Measurements from ENCODE around the gene CCNY. TPM values are rescaled to one million over a fixed set of nuclear protein-coding genes. Genes with fewer than 3 reads are reported as not detected.
"Not testable (repeated sequence)": the region's sequence is repeated elsewhere in the genome, so short reads cannot be mapped to it uniquely, and the experiment has no call there.

The CCNY gene
- polyA plus RNA-seq (2013, experiment 1 of 2; ENCODE audit: insufficient read length): 80.8 TPM
- polyA plus RNA-seq (2013, experiment 2 of 2; ENCODE audit: insufficient read length): 74.9 TPM

DNA sequence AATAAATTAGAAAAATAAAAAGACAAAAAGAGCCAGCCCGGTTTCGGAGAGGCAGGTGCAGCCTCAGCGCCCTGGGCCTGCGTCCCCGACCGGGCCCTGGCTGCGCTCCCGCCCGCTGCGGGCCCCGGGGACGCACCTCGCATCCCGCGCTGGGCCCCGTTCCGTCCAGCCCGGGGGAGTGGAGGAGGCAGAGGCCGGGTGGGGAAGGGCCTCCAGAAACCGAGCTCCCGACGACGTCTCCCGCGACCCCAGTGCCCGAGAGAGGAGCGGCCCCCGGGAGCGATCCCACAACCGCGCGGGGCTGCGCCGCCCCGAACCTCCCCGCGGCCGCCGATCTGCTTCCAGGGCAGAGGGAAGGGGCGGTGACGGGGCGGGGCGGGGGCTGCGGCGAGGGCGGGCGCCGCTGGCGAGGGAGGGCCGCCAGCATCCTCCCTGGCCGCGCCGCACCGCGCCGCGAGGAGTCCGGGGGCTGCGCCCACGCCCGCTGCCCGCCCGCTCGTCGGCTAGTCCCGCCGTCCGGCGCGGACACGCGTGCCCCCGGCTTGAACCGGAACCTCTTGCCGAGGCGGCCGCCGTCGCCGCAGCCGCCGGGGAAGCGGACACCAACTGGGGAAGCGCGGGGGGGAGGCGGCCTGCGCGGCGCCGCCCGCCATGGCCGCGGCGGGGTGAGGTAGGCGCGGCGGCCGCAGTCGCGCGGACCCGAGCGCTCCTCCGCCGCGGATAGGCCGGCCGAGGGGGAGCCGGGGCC, at the start of gene CCNY:
Gene CCNY (plus strand): TSS at position 426 of the 748 bp plus-strand sequence. CDS start 545 bp downstream, outside the sequence.
- DNase-seq: peak; percentile 74

DNA sequence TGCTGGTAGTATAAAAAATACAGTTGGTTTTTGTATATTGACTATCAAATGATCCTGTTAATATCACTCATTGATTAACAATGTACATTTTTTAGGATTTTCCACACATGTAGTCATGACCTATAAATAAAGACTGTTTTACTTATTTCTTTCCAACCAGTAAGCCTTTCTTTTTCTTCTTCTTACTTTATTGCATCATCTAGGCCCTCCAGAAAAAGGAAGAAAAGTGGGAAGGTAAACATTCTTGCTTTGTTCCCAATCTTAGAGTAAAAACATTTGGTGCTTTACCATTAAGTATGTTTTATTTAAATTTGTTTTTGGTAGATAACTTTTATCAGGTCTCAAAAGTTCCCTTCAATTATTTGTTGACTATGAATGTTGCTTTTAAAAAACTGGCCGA, 47.1 kb upstream of the CCNY start:
- no peak for DNase-seq

DNA sequence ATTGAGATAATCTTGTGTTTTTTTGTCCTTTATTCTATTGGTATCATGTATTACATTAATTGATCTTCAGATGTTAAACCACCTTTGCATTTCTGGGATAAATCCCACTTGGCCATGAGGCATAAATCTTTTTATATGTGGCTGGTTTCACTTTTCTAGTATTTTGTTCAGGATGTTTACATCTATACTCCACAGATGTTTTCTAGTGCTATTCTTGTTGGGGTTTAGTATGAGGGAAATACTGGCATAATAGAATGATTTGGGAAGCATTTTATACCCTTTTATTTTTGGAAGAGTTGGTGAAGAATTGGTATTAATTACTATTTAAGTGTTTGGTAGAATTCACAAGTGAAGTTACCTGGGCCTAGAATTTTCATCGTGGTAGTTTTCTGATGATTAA, 41.8 kb upstream of the CCNY start:
- DNase-seq: no peak

DNA sequence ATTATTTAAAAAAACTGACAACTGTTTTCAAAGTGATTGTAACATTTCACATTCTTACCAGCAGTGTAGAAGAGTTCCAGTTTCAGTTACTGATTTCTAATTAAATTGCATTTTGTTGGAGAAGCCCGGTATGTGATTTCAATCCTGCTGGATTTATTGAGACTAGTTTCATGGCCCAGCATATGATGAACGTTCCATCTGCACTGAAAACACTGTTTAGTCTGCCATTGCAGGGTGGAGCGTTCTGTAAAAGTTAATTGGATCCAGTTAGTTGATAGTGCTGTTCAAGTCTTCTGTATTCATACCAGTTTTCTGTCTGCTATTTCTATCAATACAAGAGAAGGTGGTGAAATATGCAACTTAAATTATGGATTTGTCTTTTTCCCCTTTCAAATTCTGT, 37.3 kb upstream of the CCNY start:
- no peak for DNase-seq

DNA sequence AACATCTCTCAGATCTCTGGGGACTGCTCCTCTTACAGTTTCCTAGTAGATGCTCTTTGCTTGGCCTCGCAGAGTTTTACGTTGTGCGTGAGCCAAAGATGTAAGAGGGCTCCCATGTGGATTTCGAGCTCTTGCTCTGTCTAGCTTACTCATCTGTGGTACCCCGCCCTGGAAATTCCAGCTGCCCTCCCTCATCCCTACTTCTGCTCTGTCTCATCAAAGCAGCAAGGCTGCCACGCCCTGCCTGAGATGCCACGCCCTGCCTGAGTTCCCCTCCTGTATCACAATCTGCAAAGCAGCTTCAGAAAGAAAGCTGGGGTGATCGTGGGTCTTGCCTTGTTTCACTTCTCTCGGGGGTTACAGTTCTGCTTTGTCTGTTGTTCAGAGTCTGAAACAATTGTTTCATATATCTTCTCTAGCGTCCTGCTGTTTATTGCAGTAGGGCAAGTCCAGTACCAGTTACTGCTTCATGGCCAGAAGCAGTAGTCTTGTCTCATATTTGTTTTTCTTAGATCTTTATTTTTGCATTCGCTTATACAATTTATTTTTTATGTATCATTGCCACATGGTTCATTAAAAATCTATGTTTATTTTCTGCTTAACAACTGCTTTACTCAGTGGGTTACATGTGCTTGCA, 36.1 kb upstream of the CCNY start:
- peak; percentile 85 for DNase-seq

DNA sequence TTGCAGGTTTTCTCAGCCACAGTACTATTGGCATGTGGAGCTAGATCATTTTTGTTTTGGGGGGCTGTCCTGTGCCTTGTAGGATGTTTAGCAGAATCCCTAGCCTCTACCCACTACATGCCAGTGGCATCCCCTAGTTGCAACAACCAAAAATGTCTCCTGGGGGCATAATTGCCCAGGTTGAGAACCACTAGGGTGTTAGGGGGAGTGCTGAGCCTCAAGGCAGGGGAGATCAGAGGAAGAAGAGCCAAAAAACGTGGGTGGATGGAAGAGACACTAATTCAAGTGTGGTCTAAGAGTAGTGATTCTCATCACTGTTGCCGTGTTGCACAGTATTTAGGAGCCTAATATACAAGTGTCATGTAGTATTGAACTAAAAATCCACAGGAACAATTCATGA, 31.7 kb upstream of the CCNY start:
- DNase-seq: no peak

DNA sequence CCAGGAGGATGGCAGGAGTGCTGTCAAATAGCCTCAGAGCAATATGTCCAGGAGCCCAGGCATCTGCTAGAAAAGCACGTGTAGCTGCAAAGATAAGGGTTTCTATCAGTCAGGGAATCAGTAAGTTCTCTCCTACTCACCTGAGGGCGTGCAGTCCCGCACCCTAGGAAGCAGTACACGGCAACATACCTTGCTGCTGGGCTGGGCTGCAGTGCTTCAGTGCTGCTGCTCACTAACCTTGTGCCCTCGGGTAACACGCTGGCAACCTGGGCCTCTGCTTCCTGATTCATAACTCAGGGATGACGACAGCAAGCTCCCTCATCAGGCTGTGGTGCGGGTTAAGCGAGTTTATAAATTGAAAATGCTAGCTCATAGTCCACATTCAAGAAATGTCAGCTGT, 29.5 kb upstream of the CCNY start:
- no peak for DNase-seq

DNA sequence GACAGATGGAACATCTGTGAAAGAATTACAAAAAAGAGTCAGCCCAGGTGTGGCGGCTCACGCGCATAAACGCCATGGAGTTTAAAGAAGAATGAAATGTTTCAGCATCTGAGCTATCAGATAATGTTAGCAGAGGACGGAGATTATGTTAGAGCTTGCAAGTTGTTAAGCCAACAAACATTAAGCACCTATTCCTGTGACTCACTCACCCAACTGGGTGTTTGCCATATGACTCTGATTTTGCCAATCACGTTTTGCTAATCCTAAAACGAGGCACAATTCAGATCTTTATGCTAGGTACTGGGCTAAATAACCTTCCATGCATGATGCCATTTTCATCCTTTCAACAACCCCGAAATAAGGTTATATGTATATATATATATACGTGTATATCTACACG, 29.0 kb upstream of the CCNY start:
- DNase-seq: no peak

DNA sequence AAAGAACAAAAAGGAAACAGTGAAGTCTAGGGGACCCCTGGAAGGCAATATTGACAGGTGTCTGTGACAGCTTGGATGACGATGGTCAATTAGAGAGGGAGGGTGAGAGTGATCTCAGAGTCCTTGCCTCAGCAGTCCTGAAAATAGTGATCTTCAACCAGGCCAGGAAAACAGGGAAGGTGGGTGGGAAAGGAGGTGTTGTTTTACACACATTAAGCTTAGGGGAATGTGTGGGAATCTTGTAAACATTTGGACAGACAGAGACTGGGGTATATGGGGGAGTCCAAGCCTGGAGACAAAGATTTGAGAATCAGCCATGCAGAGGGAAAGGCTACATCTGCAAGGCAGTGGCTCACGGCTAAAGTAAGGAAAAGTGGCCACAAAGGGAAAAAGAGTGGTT, 27.5 kb upstream of the CCNY start:
- no peak for DNase-seq

DNA sequence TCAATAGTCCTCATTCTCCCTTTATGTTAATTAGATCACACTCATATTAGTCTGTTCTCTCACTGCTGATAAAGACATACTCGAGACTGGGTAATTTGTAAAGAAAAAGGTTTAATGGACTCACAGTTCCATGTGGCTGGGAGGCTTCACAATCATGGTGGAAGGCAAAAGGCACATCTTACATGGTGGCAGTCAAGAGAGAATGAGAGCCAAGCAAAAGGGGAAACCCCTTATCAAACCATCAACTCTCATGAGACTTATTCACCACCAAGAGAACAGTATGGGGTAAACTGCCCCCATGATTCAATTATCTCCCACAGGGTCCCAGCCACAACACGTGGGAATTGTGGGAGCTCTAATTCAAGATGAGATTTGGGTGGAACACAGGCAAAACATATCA, 22.2 kb upstream of the CCNY start:
- DNase-seq: not testable (repeated sequence)

DNA sequence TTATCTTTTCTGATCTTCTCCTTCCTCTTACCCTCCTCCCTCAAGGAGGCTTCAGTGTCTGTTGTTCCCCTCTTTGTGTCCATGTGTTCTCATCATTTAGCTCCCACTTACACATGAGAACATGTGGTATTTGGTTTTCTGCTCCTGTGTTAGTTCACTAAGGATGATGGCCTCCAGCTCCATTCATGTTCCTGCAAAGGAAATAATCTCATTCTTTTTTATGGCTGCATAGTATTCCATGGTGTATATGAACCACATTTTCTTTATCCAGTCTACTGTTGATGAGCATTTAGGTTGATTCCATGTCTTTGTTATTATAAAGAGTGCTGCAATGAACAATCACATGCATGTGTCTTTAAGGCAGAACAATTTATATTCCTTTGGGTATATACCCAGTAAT, 21.1 kb upstream of the CCNY start:
- not testable (repeated sequence) for DNase-seq

DNA sequence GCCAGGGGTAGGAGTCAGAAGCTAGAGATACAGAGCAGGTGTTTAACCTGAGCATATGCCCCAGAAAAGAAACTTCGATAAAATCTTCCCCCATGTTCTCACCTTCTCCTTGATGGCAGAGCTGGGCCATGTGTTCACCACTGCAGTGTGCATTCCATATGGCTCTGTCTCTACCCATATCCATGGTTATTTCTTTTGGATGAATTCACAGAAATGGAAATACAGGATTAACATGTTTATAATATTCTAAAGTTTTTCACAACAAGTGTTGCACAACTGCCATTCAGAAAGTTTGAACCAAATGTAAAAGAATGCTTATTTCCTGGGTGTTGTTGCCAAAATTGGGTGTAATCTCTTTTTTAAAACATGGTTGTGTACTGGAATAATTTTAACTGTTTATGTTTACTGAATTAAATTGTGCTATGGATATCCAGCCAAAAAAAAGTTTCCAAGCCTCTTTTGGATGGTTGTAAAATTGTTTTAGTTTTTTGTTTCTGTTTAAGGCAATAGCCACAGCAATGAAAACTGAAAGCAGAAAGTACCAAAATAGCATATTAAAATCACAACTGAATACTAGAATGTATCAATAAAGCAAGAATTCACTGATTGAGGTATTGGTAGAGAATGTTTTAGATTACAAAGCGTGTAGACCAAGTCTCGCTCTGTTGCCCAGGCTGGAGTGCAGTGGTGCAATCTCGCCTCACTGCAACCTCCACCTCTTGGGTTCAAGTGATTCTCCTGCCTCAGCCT, 19.9 kb upstream of the CCNY start:
- DNase-seq: no peak

DNA sequence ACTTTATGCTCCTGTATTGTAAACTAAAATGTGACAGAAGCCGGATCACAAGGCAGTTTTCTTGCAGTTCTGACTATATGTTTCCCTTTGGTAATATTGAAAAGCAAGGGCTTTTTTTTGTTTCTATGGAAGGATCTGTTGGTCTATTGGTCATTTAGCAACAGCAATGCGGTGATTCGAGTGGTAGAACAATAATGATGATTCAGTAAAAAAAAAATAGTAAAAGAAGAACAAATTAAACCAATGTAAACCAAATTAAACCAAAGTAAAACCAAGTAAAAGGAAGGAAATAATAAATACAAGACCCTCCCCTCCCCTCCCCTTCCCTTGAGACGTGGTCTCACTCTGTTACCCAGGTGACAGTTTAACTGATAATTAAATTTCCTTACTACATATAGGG, 17.8 kb upstream of the CCNY start:
- no peak for DNase-seq

DNA sequence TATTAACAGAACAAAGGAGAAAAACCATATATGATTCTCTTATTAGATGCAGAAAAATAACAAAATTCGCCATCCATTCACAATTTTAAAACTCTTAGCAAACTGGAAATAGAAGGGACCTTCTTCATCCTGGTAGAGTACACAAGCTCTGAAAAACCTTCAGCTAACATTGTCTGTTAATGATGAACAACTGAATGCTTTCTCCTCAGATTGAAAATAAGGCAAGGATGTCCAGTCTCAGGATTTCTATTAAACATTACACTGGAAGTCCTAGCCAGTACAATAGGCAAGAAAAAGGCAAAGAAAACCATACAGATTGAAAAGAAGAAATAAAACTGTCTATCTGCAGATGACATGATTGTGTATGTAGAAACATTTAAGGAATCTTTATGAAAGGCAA, 16.0 kb upstream of the CCNY start:
- DNase-seq: no peak

DNA sequence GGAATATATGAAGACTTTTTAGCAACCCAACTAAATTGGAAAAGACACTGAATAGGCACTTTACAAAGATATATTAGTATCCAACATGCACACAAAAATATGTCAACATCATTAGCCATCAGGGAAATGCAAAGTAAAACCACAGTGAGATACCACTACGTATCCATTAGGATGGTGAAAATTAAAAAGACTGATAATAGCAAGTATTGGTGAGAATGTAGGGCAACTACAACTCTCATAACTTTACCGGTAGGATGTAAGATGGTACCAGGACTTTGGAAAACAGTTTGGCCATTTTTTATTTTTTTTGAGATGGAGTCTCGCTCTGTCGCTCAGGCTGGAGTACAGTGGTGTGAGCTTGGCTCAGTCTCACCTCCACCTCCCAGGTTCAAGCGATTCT, 13.7 kb upstream of the CCNY start:
- DNase-seq: no peak

DNA sequence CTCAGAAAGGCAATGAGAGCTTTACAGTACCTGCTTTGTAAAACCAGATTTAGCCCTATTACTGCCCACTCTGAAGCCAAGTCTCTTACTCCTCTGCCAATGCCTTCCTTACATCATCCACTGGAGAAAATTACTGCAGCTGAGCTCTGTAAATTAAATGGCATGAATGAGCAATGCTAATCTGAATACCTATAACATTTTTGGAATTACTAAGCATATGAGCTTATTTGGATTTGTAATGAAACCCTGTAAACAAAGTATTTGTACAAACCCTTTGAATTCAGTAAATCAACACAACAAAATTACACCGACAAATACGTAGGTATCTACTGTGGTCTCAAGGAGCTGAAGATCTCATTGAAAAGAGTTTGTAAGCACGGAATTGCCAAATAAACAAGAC, 12.1 kb upstream of the CCNY start:
- DNase-seq: peak; percentile 54

DNA sequence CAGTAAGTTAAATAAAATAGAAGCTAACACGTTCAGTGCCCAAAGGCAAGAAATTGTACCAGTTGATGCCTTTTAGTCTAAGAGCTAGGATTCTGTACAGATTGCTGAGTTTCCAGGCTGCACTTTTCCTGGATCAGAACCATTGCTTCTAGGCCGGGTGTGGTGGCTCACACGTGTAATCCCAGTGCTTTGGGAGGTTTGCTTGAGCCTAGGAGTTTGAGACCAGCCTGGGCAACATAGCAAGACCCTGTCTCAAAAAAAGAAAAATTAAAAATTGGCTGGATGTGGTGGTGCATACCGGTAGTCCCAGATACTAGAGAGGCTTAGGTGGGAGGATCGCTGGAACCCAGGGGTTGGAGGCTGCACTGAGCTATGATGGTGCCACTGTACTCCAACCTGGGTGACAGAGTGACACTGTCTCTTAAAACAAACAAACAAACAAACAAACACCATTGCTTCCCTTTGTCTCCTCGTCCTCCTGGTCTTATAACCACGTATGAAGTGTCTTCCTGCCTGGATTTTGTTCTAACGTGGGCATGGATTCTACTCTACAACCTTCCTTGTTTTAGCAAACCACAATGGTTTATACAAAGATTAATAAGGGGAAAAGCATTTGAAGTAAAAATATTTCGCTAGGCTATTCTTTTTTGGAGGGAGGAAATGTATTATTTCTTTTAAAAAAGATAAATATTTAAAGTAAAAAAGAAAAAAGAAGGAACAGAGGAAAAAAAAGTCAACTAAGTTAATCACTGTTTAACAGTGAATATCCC, 9.7 kb upstream of the CCNY start:
- peak; percentile 58 for DNase-seq

DNA sequence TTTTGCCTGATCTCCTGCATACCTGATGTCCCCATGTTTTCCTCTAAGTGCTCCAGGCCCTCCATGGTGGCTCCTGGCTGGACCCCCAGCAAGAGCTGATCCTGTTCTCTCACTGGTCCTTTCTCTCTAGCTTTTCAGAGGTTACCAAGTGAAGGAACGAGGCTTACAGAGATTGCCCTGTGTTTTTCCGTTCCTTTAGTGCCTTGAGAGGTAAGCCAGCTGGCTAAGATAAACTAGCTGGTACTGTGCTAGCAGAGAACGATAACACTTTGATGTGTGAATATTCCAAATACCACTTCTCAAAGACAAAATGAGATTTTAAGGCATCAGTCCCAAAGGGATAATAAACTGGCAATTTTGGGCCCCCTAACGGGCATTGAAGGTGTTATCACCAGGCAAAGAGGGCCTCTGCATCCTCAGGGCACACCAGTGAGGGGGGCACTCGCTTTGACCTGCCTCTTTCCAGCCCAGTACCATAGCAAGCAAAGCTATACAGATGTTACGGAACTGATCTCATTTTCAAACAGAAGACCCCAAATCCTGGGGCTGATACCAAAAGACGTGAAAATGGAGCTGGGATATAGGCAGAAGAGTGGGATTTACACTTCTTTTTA, 8.4 kb upstream of the CCNY start:
- DNase-seq: no peak

DNA sequence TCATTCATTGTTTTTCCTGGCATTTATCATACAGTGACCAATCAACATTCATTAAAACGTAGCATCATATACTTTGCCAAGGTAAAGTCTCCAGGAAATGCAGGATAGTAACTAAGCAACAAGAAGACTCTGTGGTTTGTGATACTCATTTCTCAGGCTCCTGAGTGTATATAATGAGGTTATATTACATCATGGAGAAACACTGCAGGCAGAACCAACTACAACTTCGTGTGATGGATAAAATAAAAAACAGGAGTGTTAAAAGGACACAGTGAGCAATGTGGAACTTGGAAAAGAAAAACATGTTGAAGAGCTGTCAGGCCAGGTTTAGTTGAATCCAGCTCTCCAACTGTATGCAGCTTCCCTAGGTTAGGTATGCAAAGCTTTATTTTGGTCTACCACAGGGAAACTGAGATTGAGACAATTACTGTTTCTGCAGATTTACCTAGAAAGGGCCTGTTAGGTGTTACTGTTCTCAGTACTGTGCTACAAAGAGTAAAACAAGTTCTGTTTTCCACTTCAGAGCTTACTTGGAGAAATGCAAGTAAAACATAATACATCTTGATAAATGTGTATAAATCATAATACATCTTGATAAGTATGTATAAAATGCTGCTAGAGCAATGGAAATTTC, 7.8 kb upstream of the CCNY start:
- peak; percentile 76 for DNase-seq

DNA sequence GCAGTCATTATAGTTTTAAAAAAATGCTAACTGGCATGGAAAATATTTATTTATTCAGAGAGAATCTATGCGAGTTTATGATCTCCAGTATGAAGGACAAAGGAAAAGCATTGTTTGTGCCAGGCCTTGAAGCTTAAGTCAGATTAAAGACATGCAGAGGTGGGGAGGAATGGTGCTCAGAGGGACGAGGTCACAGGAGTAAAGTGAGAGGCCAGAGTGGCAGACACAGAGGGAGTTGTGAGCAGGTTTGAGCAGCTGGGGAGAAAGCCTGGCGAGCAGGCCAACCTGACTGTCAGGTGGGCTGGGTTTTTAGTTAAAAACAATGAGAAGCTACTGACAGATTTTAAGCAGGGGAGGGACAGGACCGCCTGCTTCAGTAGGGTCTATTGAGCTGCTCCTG, 6.8 kb upstream of the CCNY start:
- no peak for DNase-seq

DNA sequence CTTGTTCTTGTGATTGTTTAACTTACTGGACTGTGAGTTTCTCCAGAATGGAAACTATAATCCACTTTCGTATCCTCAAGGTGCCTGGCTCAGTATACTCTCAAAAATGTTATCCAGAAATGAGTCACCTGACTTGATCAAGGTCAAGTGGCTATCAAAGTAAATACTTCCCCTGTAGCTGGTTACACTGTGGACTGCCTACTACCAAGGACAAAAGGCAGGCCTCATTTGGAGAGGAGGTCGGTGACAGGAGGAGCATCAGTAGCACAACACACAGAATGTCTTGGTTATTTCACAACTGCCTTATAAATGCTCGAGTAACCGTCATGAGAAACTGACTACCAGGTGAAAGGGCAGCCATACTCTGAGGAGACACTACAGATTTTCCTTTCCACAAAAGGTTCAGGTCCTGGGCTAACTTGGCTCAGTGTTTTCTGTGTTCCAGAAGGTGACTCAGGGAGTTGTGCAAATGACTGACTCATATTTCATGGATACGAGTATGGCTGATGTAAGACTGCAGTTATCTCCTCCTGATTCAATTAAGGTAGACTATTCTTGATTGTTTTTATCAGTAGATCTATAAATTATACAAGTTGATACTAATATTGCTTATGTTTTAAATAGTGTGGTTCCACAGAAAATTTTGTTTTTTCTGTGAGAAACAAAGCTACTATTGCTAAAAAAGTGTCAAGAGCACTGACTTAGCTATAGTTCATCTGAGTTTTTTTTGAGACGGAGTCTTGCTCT, 4.2 kb upstream of the CCNY start:
- peak; percentile 82 for DNase-seq
